HG02588 (cell line): ENCODE results near the gene PRPF6.

ENCODE experiments used
- ATAC-seq: cut with Tn5 transposase; IDR thresholded peaks from one replicate; pipeline ENCODE4 v1.9.1; 2021; ENCODE audit warnings: mild to moderate bottlenecking, moderate library complexity; ENCODE audit not compliant: unreplicated experiment

The PRPF6 gene

DNA sequence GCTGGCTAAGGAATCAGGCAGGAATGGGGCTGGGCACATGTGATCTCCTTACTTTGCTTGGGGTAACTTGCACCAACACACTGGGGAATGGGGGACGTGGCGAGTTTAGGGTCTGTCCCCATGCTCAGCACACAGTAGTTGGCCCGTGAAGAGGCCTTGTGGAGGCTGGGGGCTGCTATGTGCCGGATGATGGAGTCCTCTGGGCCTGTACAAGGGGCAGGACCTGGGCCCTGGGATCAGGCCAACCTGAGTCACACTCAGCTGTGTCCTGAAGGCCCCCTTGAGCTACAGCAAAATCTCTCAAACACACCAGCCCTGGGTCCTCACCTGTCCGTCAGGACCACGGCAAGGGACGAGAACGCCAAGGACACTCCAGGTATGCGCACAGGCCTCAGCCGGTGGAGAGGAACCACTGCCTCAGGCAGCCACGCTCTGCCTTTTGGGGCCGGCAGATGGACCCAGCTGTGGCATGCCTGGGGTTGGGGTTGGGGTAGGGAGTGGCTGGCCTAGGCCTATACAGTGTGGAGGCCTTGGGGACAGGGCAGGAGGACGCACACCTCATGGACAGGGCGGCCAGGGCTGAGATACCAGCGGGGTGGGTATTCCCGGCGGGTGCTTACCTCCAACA lies 35.8 kb upstream of the PRPF6 start:
- ATAC-seq = no peak

DNA sequence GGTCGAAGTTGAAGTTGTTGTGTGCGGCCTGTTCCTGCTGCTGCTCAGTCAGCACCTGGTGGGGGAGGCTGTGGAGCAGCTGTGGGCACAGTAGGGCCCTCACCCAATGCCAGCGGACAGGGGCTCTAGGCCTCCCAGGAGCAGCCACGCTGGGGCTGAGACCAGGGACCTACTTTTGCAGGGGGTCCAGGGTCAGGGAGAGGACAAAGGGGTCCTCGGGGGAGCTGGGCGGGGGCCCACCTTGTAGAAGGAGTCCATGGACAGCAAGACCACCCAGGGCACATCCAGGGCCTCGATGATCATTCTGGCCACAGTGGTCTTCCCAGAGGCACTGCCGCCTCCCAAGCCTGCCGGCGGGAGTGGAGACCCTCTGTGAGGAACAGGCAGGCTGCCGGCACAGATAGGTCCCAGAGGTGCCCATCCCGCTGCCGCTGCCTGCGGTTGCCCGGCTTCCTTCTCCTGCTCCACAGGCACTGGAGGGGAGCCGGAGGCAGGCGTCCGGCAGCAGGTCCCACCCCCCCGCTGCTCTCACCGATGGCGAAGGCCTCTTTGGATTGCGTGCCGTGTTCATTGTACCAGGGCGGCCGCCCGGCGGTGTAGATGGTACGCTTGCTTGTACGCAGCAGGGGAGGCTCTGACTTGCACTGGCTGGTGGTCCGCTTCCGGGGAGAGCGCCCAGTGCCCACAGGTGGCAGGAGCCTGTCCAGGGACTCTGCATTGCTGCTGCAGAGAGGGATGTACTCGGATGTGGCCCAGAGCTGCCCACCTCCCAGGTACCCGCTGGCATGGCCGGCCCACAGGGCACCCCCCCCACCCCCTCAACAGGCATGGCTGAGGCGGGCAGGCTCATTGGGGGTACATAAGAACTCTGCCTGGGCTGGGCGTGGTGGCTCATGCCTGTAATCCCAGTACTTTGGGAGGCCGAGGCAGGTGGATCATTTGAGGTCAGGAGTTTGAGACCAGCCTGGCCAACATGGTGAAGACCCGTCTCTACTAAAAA lies 34.7 kb upstream of the PRPF6 start:
- no peak for ATAC-seq

DNA sequence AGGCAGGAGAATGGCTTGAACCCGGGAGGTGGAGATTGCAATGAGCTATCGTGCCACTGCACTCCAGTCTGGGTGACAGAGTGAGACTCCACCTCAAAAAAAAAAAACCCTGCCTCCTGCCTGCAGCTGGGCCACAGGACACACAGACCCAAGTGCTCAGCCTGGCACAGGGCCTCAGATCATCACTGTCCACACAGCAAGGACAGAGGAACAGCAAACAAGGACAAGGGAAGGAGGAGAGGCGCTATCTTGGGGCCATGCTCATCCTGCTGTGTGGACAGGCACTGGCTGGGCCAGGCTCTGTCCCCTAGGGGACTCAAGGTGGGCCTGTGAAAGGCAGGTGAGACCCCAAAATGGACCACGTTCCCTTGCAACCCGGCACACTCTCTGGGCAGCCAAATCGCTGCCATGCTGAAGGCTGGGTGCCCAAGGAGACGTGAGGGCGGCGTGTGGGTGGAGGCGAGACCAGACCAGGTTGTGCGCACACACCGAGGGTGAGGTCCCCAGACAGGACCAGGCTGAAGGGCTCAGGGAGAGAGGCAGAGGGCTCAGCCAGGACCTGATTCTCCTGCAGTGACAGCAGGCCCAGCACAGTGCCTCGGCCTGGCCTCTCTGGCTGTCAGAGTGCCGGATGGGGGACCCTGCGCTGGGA lies 33.8 kb upstream of the PRPF6 start:
- no peak for ATAC-seq

DNA sequence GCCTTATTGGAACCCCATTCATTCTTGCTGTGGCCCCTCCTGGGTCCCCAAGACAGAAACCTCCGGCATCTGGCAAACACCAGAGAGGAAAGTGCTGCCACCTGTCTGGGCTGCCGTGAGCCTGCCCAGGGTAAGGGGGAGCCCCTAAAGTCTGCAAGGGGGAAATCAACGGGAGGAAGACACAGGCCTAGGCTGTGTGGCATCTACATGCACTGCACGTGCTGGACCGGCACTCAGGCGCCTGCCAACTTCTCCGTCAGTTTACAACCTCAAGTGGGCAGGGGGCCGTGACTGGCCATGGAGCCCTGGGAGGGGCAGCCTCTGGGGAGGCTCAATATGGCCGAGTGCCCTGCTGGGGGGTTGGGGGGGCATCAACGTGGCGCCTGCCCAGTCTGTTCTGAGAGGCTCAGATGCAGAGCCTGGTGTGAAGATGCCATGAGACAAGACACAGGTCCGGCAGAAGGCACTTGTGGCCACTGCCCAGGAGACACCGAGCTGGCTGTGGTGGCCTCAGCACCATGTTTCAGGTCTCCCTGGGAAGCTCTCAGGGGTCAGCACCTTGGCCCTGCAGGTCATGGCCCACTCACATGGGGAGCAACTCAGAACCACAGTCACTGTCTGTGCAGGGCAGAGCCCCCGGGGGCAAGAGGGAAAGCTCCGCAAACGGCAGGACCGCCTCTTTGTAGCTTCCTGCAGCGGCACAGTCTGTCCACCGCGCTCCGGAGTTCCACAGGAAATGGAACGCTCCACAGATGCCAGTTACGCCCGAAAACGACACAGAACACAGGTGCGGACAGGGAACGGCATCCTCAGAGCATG lies 33.1 kb upstream of the PRPF6 start:
- ATAC-seq = no peak

DNA sequence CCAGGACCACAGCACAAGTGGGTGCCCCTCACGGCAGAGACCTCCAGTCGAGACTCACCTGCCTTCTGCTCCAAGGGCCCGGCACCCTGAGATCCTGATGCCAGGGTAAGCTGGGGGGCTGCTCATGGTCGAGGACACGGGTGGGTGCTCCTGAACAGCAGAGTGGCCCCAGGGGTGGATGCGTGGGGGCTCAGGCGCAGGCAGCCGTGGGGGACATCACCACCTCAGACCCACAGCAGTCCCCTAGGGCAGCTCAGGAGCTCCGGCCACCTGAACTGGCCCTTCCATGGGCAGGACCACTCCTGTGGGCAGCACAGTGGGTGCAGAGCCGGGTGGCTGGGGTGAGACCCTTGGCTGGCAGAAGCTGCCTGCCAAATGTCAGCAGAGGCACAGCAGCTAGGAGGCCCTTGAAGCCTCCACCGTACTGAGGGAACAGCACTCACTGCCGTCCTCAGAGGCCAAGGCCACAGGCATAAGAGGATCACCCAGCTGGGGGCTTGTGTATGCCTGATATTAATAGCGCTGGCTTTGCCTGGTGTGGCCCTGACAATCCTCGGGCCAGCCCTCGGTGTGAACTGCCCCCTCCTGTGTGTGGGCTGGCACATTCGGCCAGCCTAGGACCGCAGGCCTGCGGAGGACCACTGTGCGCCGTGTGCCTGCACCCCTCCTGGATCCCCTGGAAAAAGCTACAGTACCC lies 30.1 kb upstream of the PRPF6 start:
- no peak for ATAC-seq

DNA sequence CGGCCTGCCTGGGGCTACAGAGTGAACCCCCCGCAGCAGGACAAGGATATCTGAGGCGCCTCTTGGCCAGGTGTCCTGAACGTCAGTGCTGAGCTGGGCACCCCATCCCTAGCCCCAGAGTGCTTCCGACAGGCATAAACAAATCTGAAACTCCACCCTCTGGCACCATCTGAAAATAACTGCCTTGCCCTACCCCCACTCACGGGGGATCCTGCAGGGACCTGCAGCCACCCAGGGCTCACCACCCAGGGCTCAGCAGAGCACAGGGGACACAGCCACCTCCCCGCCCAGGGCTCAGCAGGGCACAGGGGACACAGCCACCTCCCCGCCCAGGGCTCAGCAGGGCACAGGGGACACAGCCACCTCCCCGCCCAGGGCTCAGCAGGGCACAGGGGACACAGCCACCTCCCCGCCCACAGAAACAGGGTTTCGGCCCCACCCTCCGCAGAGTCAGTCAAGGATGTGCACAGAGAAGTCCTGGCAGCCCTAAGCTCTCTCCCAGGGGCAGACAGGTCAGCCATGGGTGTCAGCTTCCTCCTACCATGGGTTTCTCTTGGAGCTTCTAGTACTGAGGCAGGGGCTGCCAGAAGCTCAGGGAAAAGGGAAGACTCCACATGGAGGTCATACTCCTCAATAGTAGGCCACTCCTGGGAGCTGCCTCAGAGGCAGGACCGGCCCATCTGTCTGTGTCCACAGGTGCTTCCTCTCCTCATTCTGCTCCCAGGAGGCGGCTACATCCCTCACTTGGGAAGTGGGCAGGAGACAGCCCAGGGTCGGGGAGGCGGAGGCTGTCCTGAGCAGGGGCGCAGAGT lies 29.3 kb upstream of the PRPF6 start:
- no peak for ATAC-seq

DNA sequence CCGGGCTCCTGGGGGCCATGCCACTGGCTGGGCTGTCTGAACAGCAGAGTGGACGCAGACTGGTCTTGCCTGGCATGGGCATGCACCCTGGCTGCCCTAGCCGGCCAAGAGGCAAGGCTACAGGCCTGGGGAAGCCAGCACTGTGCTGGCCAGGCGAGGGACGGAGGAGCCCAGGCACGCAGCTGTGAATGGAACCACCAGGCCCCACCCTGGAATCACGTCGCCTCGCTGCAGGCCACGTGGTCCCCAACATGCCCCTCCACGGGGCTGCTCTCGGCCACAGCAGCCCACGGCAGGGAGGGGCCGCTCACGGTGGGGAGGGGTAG lies 28.8 kb upstream of the PRPF6 start:
- no peak for ATAC-seq

DNA sequence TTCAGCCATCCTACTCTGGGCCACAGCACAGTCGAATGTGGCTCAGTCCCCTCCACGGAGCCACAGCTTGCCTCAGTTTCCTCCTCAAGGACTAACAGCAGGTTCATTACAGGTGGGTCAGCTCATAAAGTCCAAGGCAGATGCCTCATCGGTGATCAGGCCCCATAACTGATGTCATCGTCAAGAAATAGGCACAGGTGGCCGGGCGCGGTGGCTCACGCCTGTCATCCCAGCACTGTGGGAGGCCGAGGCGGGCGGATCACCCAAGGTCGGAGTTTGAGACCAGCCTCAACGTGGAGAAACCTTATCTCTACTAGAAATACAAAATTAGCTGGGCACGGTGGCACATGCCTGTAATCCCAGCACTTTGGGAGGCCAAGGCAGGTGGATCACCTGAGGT lies 28.2 kb upstream of the PRPF6 start:
- no peak for ATAC-seq

DNA sequence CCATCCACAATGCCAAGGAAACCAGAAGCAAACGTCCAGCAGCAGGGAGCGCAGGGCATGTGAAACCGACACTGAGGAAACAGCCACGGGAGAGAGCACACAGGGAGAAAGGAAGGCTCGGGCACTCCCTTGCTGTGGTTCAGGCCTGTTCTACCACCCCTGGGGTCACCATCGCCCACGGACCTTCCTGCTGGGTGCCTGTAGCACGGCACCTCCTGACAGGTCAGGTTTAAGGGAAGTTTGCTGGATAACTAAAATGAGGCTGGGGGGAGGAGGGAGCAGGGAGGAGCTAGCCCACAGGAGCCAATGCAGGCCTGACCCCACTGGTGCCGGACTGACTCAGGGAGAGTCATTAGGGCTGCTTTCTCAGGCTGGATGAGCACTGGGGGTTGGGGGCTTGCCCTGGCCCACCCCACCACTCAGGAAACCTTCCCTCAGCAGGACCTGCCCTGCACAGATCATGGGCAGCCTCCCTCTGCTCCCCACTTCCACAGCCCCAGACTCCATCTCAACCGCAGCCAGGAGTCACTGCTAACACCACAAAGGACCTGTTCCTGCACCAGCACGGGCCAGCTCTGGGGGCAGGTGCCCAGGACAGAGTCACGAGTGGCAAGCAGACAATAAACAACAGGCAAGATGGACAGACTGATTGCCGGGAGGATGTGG lies 27.0 kb upstream of the PRPF6 start:
- no peak for ATAC-seq

DNA sequence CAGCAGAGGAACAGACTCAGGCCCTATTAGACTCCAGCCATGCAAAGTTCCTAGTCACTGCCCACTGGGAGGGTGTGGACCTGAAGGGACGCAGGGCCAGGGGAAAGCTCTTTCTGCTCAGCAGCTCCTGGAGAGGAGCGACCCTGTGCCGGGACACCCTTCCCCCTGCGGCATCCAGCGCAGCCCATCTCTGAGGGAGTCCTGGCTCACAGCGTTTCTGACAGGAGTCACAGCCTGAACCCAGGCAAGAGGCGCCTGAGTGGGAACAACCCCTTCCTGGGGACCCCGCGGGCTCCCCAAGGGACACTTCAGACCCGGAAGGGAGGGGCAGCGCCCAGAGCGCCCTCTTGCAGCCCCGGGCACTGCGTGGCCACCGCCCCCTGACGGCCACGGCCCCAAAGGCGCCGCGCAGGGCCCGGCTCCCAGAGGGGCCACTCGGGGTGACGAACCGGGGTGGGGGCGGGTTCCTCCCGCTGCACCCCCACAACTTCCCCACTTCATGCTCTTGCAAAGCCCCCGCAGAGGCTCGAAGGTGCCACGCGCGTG lies 25.6 kb upstream of the PRPF6 start:
- ATAC-seq = no peak

DNA sequence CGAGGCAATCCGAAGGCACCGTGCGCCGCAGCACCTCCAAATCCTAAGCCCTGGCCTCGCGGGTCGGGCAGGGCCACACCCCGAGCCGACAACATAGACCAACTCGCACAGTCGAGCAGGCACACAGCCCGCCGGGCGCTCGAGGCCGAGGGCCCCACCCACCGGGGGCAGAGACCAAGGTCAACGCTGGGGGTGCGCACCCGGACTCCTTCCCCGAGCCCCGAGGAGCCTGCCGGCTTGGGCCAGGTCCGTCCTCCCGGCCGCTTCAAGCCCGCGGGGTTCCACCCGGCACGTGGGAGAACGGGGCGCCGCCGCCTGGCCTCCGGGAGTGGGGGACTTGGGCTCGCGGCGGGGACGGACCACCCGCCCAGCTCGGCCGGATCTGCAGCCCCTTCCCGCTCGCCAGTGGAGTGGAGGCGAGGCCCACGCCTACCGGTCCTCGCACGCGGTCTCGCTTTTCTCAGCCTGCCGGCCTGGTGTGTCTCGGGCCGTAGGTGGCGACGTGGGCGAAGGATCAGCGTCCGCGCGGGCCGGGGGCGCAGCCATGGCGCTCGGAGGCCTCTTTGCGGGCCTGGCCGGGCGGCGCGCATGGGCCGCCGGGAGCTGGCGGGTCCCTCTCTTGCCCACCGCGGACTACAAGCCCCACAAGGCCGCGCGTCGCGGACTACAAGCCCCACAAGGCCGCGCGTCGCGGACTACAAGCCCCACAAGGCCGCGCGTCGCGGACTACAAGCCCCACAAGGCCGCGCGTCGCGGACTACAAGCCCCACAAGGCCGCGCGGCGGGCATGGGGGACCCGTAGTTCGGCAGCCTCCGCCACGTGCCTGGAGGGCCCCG lies 24.9 kb upstream of the PRPF6 start, which contains the start of gene UCKL1:
Gene UCKL1, minus strand, starts transcription at position 590 of the 837 bp plus-strand sequence. Its CDS starts 44 bp downstream, at position 546.
- peak; percentile 63 for ATAC-seq

DNA sequence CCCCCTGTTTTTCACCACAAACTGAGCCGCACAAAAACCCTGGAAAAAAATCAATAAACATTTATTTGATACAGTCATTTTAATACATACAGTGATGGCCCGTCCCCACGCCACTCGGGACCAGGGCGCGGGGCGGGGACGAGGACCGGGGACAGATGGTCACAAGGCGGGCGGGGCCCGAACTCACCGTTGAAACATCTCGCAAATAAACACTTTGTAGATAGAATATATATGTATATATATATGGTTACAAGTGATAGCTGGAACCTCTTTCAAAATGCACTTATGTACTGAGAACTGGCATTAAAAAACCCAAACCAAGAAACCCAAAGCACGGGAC lies 24.3 kb upstream of the PRPF6 start:
- ATAC-seq = peak; percentile 7

DNA sequence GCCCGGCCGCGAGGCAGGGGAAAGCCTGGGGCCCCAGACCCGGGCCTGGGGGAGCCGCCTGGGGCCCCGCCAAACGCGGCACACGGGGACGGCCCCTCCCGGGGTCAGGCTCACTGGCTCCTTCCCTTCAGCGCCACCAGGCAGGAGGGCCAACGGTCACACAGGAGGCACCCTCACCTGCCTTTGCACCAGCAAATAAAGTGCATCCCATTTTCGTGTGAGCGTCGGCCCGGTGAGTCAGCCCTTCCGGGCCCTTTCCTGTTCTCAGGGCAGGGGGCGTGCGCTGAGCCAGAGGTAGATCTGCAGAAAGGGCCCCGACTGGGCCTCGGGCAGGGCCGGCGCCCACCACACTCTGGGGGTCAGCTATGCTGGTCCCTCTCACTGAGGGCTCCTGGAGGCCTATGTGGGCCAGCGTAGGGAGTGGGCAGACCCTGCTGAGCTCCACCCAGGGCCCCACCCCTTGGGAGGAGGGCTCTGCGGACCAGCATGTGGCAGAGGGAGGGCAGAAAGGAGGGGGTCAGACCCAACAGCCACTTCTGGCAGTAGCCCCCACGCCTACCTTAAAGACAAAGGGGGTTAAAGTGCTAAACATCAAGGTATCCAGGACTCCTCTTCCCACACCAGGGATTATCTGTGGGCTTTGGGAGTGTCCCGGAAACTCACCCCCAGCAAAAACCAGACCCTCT lies 23.8 kb upstream of the PRPF6 start:
- ATAC-seq = peak; percentile 3

DNA sequence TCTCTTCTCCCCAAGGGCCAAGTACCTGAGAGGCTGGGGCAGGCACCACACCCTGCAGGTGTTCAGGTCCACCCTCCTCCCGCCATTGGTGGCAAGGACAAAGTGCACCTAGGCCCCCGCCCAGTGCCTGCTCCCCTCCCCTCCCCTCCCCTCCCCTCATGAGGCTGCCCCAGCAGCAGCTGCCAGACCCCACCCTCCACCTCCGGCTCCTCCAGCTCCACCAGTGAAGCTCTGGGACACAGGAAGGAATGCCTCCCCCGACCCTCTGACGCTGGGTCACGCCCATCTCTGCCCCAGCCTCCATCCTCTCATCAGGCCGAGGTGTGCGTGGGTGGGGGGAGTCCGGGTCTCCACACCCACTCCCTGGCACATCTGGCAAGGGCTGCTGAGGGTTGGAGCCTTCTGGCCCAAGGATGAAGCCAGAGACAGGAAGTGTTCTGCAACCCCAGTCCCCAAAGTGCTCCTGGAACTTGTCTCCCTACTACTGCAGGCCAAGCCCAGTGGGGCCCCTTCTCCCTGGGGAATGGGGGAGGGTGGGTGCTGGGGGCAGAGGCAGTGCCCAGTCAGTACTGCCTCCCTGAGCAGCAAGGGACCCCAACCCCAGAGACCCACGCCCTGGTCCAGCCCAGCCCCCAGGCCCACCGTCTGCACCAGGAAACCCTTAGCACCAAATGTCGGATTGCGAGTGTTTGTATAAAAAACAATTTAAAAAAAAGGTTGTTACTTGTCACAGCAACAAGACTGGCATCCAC lies 23.1 kb upstream of the PRPF6 start:
- ATAC-seq = no peak

DNA sequence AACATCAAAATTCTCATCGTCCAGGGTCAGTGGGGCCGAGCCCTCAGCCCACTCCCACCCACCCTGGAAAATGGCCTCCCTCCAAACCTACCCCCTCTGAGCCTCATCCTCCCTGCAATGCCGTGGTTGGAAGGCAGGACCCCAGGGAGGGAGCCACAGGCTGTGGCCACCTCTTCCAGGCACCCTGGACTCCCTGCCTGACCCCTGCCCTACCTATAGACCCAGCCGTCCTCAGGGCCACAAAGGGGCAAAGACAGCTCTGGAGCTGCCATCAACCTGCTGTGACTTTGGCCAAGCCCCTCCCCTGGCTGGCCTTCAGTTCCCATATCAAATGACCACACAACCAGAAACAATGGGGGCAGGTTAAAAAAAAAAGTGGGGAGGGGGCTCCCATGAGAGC lies 22.5 kb upstream of the PRPF6 start:
- ATAC-seq = no peak

DNA sequence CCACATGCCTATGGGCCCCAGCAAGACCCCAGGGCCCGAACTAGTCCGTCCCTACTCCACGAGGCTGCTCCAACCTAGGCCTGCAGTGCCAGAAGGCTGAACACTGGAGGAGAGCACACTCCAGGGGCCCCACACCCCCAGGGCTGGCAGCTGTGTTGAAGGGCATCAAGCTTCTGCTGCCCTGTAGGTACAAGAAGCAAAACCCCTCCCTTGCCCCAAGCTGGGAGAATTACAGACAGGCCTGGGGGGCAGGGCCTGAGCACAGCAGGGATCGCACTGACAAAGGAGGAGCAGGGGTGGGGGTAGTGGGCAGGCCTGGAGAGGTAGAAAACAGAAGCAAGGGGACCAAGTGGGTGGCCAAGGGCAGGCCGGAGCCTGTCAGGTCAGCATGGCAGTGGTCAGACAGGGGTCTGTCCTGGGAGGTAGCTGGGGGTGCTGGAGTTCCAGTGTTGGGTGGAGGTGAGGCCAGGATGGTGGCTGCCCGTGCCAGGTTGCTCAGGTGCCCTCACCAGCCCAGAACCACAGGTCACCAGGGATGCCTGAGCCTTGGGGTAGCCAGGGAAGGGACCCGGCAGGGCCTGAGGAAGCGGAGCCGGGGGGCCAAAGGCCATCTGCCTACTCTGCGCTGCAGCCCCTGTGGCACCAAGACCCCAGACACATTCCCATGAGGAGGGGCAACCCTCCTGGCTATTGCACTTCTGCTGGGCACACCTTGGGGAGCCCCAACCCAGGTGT lies 21.8 kb upstream of the PRPF6 start:
- no peak for ATAC-seq
